Measurements from ENCODE around the gene KCNJ2.

The KCNJ2 gene

DNA sequence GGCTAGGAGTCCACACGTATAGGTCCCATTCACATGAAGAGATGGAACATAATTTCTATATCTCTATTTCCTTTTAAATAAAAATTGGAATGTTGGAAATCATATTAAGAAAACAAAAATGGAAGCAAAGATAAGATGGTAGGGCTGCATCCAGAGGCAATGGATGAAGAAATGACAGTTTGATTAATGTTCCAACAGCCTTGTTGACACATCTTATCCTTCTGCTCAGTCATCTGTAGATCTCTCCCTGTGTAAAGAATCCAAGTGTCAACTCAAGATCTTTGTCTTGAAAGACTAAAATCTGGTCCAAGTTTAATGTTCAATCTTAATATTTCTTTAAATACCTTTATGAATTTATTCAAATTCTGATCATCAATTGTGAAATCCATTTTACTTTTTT lies 7.8 kb upstream of the KCNJ2 start:
- DNase-seq = no peak

DNA sequence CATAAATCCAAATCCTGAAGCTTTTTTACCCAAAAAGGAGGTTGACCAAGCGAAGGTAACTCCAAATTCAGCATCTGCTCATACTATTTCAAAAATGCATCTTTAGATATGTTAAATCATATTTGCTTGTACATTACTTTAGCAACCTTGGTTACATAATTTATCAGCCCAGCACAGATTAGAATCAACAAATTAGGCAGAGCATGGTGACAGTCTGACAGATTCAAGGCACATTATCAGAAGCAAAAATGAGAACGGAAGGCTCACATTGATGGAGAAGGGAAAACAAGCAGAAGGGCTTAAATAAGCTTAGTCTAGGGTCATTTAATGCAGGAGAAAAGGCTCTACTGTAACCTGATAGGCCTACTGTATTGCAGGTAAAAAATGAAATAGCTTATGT lies 3.9 kb upstream of the KCNJ2 start:
- no peak for DNase-seq

DNA sequence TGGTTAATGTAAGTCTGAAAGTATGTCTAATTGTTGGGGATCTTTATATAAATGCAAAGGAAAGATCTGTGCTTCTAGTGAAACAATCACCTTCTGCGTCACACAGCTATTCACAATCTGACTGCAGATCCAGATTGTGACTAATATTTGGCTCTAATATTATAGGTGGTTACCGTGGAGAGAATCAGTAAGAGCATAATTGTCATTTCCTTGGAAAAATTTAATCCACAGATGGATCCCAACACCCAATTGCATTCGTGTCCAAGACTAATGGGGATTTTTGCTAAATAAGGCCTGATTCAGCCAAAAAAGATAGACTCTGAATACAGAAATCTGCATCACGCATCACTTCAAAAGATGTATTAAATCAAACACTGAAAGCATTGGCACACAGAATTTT lies 2.7 kb upstream of the KCNJ2 start:
- DNase-seq = no peak

DNA sequence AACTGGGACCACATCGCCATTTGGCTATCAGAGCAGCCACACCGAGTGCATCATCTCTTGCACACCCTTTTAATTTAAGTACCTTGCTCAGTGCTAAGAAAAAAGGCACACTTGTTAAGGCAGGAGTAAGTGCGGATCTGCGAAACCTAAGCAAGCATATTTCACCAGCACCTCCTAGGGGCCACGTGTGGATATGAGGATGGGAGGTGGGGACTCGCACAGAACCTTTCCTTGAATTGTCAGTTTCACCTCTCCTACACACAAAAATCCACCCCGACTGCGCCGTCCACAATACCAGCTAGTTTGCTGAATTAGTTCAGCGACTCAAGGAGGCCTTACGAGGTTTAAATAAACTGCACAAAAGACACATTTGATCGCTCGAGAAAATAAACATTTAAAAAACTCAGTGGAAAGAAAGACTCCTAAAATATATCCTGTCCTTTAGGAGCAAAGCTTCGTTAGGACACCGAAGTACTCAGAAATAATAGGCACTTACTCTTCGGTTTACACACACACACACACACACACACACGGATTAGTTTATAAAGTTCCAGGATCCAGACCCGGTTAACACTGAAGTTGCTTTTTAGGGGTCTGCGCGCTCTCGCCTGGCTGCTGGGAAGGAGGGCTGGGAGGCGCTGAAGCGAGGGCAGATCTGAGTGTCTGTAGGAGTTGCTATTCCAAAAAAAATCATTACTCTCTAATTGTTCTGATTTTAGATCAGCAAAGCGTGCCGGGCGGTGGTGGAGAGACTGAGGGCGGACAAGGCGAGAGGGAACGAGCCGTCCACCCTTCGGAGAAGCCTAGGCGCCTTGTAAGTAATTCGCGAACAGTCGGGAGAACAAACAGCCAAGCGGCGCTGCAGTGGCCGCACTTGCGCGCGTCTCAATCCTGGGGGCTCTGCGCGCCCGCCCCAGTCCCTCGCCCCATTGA lies 1.0 kb upstream of the KCNJ2 start:
- peak; percentile 68 to 77 for DNase-seq

DNA sequence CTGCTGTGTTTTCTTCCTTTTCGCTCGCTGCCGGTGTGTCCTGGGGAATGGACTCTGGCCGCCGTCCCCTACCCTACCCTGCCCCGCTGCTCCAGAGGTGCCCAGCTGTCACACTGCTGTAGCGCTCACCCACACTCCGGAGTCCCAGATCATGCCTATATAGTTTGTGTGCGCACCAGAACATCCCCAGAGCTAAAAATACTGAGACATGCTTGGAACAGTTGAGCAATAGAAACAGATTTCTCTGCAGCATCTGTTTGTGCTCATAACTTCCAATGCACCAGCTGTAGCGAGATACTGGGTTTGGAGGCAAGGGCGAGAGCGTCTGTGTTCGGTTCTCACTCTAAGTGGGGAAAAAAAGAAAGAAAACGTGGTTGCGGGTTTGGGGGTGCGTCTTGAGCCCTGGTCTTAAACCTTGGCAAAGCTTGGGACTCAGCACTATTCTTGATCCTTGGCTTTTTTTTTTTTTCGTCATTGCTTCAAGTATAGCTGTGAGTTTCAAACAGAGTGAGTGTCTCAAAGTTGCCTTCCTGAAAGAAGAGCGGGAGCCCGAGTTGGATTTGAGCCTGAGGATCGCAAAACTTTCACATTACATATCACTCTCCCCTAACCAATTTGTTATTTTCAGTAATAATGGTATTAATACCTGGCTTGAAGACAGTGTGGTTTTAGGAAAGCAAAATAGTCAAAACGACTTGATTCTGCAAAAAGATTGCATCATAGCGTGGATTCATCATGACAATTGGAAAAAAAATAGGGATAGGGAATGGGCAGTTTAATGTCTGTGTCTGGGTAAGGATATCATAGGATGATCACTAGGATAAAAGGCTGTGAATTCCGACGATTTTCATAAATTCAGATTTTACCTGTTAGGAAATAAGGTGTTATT lies 621 bp downstream of the KCNJ2 start:
- DNase-seq = no peak

DNA sequence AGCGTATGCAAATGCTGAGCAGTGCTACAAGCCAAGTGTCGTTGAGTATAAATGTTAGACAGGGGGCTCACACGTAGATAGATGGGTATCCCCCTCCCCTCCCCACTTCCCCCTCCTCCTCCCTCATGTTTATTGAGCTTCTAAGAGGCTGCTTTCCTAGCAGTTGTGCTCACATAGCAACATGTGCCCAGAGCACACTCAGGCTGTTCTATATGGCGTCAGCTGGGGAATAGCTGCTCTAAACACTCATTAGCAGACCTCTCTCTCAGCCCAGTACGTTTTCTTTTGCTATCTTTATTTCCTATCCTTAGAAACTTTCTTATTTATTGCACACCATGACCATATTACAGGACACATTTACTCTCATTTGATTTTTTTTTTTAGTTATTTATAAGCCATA lies 1.8 kb downstream of the KCNJ2 start:
- no peak for DNase-seq

DNA sequence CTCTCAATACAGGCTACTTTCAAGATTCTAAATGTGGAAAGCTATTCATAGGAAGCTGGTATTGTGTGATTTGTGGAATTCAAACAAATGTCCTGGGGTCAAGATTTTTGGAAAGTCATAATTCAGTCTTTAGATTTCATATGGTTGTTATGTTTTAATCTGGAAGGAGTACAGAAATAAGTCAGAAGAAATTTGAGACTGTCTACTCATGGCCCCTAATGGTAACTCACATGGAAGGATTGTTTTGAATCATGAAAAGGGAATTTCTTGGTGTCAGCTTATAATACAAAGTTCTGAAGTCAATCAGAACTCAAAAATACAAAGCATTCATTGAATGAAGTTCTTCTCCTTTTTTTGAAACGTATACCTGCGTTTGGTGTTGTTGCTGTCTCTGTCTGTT lies 3.1 kb downstream of the KCNJ2 start:
- no peak for DNase-seq

DNA sequence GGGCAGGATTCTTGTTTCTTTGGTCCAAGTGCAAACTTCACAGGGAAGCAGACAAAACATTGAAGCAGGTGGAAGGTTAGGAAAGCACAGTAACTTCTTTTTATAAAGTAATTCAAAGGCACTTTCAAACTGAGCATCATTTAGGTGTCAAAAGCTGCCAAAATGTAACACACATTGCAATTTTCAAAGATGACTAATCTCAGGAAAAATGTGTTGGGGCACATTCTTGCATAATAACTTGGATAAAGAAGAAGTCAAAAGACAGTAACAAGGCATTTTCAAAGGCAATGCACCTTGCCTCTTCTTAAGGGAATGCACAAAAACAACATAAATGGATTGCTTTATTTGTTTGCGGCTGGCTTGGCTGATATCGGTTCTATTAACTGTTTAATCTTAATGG lies 3.6 kb downstream of the KCNJ2 start:
- DNase-seq = no peak

DNA sequence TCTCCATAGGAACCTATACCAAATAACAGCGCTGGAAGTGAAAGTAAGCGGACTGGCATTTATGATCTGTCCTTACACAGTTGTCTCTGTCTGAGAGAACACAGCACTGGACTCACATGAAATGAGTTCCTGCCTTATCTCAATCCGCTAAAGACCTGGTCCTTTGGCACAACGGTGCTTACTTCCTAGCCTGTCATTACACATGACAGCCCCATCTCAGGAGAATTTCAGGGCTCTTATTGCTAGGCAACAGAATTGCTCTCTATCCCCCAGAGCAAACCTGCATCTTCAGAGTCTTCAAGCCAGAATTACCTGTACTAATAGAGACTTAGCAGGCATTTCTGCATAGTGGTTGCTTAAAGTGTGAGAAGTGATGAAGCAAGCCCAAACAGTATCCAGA lies 4.3 kb downstream of the KCNJ2 start:
- DNase-seq = no peak

DNA sequence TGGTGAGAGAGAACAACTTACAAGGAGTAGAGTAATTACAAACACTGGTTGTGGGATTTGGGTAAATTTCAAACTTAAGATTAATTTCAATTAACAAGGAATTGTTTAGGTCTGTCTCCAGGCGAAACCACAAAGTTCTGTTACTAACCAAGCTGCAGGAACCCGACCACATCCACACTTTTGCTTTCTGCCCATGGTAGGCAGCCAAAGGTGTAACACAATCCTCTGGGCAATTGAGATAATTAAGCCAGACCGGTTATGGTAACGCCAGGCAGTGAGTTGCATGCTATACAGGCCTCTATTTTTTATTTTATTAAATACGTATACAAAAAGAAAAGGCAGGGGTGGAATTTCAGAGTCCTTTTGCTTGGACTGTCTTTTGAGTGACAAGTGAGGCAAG lies 12.0 kb downstream of the KCNJ2 start:
- peak in 1 of 2 experiments; percentile 39 for DNase-seq

DNA sequence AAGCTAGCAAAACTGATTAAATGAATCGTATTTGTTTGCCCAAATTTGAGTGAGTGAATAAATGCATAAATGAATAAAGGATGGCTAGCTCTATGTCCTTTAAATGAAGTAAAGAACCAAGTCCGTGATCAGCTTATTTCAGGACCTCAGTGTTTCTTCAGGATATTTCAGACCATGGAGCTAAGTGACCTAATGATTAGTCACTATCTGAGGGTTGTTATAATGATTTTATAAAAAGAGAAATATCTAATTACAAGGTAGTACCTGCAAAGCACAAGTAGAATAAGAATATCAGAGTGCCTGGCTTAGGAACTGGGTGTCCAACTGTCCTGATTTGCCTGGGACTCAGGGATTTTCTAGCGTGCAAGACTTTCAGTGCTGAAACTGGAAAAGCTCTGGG lies 12.5 kb downstream of the KCNJ2 start:
- no peak for DNase-seq

DNA sequence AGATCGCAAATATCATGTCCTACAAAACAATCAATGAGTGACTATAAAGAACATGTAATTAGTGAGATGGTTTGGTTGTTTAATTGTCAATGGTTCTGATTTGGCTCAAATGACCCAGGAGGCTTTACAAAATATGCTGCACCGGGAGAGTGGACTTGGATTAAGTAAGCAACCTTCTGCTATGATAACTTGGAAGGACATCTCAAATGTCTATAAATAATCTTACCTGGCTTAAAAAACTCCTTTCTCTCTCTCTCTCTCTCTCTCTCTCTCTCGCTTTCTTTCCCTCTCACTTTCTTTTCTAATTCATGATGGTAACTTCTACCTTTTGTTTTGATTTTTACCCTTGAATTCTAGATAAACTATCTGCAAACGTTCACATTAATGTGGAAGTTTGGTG lies 14.2 kb downstream of the KCNJ2 start:
- DNase-seq = no peak

DNA sequence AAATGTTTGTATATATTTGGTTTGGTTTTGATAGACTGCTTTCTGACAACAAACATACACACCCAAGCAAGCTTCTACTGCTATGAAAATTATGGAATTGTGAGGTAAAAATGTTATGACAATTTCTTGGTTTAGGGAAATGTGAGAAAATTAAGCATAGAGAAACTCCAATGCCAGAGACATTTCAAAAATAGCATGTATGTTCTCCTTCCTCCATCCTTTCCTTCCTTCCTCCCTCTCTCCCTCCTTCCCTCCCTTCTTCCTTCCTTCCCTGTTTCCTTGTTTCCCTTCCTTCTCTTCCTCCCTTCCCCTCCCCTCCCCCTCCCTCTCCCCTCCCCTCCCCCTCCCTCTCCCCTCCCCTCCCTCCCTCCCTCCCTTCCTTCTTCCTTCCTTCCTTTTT lies 14.9 kb downstream of the KCNJ2 start:
- DNase-seq = no peak

DNA sequence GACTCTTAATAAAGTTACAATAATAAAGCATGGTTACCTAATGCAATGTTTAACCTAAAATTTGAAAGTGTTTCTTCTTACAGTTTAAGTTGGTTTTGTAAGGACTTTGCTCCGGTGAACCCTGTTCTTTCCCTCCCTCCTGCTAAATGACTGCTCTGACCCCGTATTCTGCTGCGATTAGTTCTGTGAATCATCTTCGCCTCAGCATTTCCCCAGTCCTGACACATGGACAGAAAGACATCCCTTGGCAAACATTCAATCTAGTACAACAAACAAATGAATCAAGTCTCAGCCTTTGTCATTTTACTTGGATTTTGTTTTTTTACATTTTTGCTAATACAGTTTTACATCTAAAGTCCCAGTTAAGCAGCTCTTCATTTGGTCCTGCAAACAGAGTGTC lies 15.4 kb downstream of the KCNJ2 start:
- no peak for DNase-seq

DNA sequence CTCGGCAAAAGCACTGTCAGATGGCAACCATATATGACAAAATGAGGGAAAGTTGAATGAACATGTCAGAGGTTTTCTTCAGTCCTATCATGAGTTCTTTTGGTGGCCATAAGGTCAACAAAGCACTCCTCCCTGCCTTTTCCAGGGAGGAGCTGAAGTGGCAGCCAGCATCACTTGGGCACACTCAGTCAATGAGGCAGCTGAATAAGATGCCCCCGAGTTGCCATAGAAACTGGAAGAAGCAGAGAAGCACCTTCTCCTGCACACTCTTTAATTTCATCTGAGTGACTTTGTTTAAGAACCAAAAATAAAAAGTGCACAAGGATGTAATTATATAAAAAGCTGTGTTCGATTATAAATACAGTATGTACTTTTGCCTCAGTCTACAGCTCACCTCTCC lies 16.0 kb downstream of the KCNJ2 start:
- no peak for DNase-seq

DNA sequence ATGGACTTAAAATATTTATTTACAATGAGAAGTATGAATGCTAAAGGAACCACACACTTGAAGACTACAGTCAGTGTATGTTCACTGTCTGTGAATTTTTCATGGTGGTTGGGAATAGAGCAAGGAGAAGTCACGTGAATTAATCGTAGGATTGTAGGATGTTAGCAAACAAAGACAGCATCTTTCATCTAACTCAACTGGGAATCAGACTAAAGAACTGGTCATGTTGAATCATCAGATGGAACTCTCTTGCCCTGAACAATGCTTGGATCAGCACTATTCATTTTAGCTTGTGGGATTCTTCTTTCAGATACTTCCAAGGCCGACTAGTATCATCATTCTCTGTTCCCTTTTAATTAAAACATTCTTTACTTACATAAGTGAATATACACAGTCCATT lies 18.1 kb downstream of the KCNJ2 start:
- no peak for DNase-seq

DNA sequence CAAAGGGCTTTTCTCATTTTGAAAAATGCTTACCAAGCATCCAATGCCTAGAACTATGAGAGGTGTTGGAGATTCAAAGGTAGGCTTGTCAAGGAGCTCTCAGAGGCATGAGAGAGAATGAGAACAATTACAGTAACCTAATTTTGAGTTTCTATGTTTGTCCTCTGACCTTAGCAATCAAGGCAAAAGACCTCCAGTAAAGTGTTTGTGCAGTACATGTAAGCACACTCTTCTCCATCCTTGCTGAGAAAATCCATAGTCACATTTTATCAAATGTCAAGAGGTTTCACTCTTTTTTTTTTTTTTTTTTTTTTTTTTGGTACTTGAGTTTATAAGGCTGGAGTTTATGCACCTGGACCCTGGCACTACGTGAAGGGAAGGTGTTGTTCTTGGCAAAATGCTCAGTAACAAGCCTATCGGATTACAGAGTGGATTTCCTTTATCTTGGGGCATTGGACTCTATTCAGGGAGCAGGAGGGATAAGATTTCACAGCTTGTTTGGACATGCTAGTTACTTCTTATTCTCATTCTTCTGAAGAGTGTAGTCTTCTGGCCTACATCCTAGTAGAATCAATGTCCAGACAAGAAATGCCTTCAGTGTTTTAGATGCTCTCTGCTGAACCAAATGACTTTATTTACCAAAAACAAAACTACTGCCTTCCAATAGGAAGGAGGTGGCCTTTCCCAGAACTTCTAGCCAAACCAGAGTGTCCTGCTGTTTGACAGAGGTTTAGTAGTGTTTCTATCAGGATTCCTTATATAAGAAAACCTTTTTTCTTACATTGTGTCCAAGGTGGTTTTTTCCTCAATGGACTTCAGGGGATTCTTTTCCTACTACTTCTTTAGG lies 21.9 kb downstream of the KCNJ2 start:
- no peak for DNase-seq

DNA sequence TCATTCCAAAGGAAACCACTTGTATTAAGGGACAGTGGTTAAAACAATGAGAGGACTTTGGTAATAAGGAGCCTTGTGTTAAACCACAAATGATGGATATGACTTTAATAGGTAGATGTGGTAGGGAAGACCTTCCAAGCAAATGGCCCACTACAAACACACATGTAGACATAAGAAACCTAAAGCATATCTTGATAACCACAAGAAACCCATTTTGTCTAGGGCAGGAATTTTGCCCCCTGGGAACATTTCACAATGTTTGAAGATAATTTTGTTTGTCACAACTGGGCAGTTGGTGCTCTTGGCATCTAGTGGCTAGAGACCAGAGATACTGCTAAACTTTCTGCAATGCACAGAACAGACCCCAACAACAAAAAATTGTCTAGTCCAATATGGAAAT lies 25.8 kb downstream of the KCNJ2 start:
- no peak for DNase-seq

DNA sequence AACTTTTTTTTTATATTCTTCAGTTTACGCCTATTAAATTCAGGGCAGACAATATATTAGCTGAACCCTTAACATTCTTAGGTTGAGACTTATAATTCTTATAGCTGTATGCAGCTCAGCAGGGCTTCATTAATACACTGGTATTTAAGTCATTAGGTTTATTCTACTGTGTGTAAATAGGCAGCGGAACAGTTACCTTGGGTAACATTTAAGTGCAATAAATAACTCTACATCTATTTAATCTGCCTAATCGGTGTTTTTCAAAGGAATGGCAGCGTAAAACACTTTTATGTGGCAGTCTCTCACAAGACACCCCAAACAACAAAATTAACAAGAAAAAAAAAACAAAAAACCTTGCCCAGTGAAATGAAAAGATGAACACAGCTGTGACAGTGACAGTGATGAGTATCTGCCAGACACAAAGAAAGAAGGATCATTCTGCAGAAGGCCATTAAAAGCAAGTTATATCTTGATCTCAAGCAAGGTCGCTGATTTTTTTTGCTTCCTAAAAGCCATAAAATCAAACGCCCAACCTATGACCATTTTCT lies 32.6 kb downstream of the KCNJ2 start:
- DNase-seq = no peak

DNA sequence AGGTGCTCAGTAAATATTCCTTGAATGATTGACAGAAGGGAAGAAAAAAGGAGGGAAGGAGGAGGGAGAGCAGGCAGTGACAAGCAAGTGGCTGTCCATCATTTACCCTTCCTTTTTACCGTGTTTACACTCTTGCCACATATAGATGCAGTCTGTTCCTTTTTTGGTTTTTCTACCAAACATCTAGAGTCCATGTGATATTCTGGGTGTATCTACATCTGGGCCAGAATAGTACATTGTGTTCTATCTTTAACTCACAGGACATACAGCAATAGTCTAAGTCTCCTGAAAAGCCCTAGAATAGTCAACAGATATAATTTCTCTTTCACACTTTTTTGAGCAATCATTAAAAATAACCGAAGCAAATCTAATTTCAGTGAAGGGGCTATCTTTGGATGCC lies 33.5 kb downstream of the KCNJ2 start:
- no peak for DNase-seq

DNA sequence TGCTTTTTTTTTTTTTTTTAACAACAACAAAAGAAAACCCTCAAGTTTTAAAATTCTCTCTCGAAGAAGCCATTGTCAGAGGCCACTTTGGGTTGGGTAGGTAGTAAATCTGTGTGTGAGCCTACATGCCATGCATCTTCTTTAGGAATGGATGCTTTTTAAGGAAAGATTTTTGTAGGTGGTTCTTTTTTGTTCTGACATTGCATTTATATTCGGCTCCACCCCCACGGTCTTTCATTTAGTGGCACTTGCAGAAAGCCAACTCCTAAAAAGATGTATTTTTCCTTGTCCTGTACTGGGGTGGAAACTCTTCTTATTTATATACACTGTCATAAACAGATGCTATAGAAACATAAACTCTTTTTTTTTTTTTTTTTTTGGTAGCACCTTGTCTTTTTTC lies 35.1 kb downstream of the KCNJ2 start:
- DNase-seq = no peak

DNA sequence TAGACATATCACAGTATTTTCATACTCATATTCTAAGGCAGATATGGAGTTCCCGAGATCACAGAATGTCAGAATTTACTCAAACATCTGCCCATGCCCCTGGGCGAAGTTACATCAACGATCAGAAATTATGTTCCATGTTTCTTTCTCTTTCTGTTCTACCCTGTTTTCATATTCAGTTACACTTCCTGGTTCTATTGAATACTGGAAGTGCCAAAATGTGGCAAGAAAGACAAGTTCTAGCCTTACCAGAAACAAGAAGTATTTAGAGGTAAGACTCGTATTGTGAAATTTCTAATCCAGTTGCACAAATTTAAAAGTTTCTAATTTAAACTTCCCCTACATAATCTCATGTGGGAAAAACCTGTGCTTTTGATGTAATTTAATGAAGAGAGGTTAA lies 36.1 kb downstream of the KCNJ2 start:
- no peak for DNase-seq
